MM.1S (cell line): ENCODE results near the gene KLK14.
A peak's percentile ranks its signal among the peaks of the same experiment; 100 is the strongest.

Experiments
- DNase-seq: peaks from one replicate; pipeline ENCODE4 v3.0.0-alpha.2; 2015
- H2AFZ ChIP-seq: fragments of 300-600 bp; sonication (generic); 2 replicates; pipeline ENCODE4 v1.6.0; 2016; ENCODE audit warnings: antibody characterized with exemption, low read length
- H3F3A ChIP-seq: fragments of 300-600 bp; sonication (generic); 2 replicates; pipeline ENCODE4 v1.6.1; 2016; ENCODE audit warnings: mild to moderate bottlenecking, antibody characterized with exemption, low read length, moderate library complexity, mixed read lengths; ENCODE audit not compliant: insufficient read depth
- H3K27ac ChIP-seq: fragments of 300-600 bp; sonication (generic); 2 replicates; pipeline ENCODE4 v1.5.1; 2016; ENCODE audit warnings: mild to moderate bottlenecking, low read length
- H3K27me3 ChIP-seq: fragments of 300-600 bp; sonication (generic); replicated peaks from 2 replicates; pipeline ENCODE4 v1.6.0; 2016; ENCODE audit warnings: low read length; ENCODE audit not compliant: insufficient read depth
- H3K36me3 ChIP-seq: fragments of 300-600 bp; sonication (generic); replicated peaks from 2 replicates; pipeline ENCODE4 v1.6.1; 2016; ENCODE audit warnings: mild to moderate bottlenecking, low read length, mixed read lengths; ENCODE audit not compliant: insufficient read depth
- H3K4me1 ChIP-seq: fragments of 300-600 bp; sonication (generic); 2 replicates; pipeline ENCODE4 v1.6.1; 2016; ENCODE audit warnings: low read length, mixed read lengths
- H3K4me2 ChIP-seq: fragments of 300-600 bp; sonication (generic); 2 replicates; pipeline ENCODE4 v1.6.0; 2016; ENCODE audit warnings: low read depth, low read length
- H3K4me3 ChIP-seq: fragments of 300-600 bp; sonication (generic); 2 replicates; pipeline ENCODE4 v1.5.1; 2016; ENCODE audit warnings: low read length, mixed read lengths
- H3K79me2 ChIP-seq: fragments of 300-600 bp; sonication (generic); 2 replicates; pipeline ENCODE4 v1.6.1; 2016; ENCODE audit warnings: mixed run types, low read length, mixed read lengths
- H3K9ac ChIP-seq: fragments of 300-600 bp; sonication (generic); 2 replicates; pipeline ENCODE4 v1.6.1; 2016; ENCODE audit warnings: low read length, mixed read lengths
- H3K9me2 ChIP-seq: fragments of 300-600 bp; sonication (generic); replicated peaks from 2 replicates; pipeline ENCODE4 v1.6.1; 2016; ENCODE audit warnings: mild to moderate bottlenecking, low read length, mixed read lengths; ENCODE audit not compliant: insufficient read depth
- H3K9me3 ChIP-seq: fragments of 300-600 bp; sonication (generic); replicated peaks from 2 replicates; pipeline ENCODE4 v1.6.1; 2016; ENCODE audit warnings: mild to moderate bottlenecking, low read length, mixed read lengths; ENCODE audit not compliant: insufficient read depth
- H4K20me1 ChIP-seq: fragments of 300-600 bp; sonication (generic); 2 replicates; pipeline ENCODE4 v1.6.1; 2016; ENCODE audit warnings: mild to moderate bottlenecking, low read length, moderate library complexity, mixed read lengths; ENCODE audit not compliant: insufficient read depth
- CTCF ChIP-seq: fragments of 300-600 bp; sonication (generic); IDR thresholded peaks from 2 replicates; pipeline ENCODE4 v1.5.1; 2016; ENCODE audit warnings: antibody characterized with exemption, low read length, mixed read lengths
- EZH2 ChIP-seq: fragments of 300-600 bp; sonication (generic); optimal IDR thresholded peaks from 2 replicates; pipeline ENCODE3; 2017; ENCODE audit warnings: low read depth, mild to moderate bottlenecking, antibody characterized with exemption, low read length, mixed read lengths
- EZH2phosphoT487 ChIP-seq: fragments of 300-600 bp; sonication (generic); IDR thresholded peaks from 2 replicates; pipeline ENCODE4 v1.6.1; 2018; ENCODE audit warnings: antibody characterized with exemption, low read length

KLK14 gene

DNA sequence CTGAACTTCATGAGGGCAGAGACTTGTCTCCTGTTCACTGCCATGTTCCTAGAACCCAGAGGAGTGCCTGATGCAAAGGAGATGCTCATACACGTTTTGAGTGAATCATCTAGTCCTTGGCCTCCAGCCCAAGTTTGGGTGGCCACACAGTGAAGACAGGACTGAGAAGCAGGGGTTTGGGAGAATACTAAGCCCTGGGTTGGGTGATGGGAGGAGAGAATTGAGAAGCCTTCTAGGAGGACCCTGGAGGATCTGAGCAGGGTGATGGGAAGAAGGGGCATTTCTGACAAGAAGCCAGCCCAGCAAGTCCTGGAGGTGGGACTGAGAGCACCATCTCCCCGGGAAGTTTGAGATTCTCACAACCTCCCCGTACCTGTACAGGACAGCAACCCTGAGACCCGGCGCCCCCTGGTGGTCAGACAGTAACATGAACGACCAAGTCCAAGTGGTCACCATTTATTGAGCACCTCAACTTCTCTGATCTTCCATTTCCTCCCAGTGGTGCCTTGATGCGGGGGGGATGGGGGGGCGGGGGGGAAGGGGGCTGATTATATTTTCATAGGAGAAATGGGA, 14.6 kb upstream of the KLK14 start:
- Histone ChIP-seq H3K27me3 (no peaks in the 10 kb centered on the region), H3K36me3 (0 out of 2 replicates have a peak, but pooled peaks cover under 1% of the 10 kb centered on the region), H4K20me1 (no peaks in the 10 kb centered on the region), H2AFZ (no peak overlapping the region), H3K27ac (no peak overlapping the region), H3K79me2 (peaks cover 2% of the 10 kb centered on the region; the same call in 1 of the 2 replicates), H3K4me3 (no peak overlapping the region), H3F3A (no peaks in the 10 kb centered on the region), H3K9me2 (no peaks in the 10 kb centered on the region), H3K9me3 (no peaks in the 10 kb centered on the region), H3K4me2 (no peak overlapping the region), H3K9ac (no peak overlapping the region), H3K4me1 (no peaks in the 10 kb centered on the region)
- TF ChIP-seq EZH2 (no peak), CTCF (peak; percentile 42)
- DNase-seq = peak; percentile 24

DNA sequence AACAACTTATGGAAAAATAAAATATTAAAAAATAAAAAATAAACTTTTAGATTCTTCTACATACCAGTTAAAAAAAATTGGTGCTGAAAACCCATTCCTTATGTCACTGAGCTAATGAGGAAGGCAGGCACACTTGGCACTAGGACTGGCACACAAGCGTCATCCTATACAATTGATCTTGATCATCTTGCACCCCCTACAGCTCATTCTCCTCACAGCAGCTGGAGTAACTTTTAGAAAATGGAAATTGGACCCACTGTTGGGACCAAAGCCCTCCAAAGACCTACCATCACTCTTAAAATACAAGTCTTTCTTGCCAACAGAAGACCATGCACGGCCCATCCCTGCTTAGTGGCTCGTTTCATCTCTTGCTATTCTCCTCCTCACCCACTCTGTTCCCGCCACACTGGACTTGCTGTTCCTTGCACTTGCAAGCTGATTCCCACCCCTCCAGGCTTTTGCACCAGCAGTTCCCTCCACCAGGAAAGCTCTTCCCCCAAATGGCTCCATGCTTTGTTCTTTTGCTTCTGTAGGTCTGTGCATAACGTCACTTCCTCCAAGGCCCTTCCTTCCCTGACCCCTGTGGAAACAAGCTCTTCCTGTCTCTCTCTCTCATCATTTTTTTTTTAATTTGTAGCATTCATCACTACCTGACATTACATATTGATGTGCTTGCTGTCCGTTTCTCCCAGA, 13.9 kb upstream of the KLK14 start:
- Histone ChIP-seq H3K4me2 (no peak overlapping the region), H4K20me1 (no peaks in the 10 kb centered on the region), H3K9me2 (no peaks in the 10 kb centered on the region), H3K4me1 (no peaks in the 10 kb centered on the region), H3F3A (no peaks in the 10 kb centered on the region), H3K9me3 (no peaks in the 10 kb centered on the region), H3K36me3 (no peaks in the 10 kb centered on the region), H3K9ac (no peak overlapping the region), H3K79me2 (peaks cover 2% of the 10 kb centered on the region; the same call in 1 of the 2 replicates), H3K27me3 (no peaks in the 10 kb centered on the region), H3K4me3 (no peak overlapping the region), H2AFZ (no peak overlapping the region), H3K27ac (no peak overlapping the region)
- no peak for TF ChIP-seq CTCF
- TF ChIP-seq EZH2phosphoT487 = no peak
- TF ChIP-seq EZH2 = no peak
- DNase-seq = no peak

DNA sequence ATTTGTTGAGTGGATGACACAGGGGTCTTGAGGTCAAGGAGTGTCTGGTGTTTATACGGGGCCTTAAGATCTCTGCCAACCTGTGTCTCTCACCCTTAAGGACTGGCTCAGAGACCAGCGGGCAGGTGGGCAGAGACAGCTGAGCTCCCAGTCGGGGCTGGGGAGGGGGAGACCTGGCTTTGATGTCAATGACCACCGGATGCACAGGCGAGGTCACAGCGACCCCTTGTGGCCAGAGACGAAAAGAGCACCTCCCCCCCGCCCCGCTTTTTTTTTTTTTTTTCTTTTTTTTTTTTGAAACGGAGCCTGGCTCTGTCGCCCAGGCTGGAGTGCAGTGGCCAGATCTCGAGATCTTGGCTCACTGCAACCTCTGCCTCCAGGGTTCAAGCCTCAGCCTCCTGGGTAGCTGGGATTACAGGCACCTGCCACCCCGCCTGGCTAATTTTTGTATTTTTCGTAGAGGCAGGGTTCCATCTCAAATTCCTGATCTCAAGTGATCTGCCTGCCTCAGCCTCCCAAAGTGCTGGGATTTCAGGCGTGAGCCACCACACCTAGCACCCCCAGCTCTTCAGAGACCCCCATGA, 12.1 kb upstream of the KLK14 start:
- H3K27me3 ChIP-seq = no peaks in the 10 kb centered on the region
- H2AFZ ChIP-seq = no peak overlapping the region
- no peaks in the 10 kb centered on the region for H3K4me1 ChIP-seq
- TF ChIP-seq CTCF (peak; percentile 28), EZH2 (no peak)
- H3K4me3 ChIP-seq = no peak overlapping the region
- H3K9me2 ChIP-seq = no peaks in the 10 kb centered on the region
- H3K27ac ChIP-seq = no peak overlapping the region
- H3K9me3 ChIP-seq = no peaks in the 10 kb centered on the region
- H3K9ac ChIP-seq = no peak overlapping the region
- H3K36me3 ChIP-seq = no peaks in the 10 kb centered on the region
- H4K20me1 ChIP-seq = no peaks in the 10 kb centered on the region
- H3F3A ChIP-seq = no peaks in the 10 kb centered on the region
- no peaks in the 10 kb centered on the region for H3K79me2 ChIP-seq
- H3K4me2 ChIP-seq = no peak overlapping the region
- no peak for DNase-seq
